Uterus (tissue), 4 donors: ENCODE results near the gene EGFLAM. TPM values are rescaled to one million over a fixed set of nuclear protein-coding genes. Genes with fewer than 3 reads are reported as not detected.

Source experiments
- DNase-seq, 2 donors: peaks; one replicate each; pipeline ENCODE4 v3.0.0-alpha.2; 2019 to 2020
- H3K27ac ChIP-seq, 2 donors: fragments of 200-600 bp; sonication (generic); 1 replicate in 1 of 2; 2 replicates in 1 of 2; pipeline ENCODE4 v1.5.1; 2016 to 2018
- H3K27me3 ChIP-seq, 2 donors: fragments of 200-600 bp; sonication (generic); one replicate each; pipeline ENCODE4 v1.5.1; 2018 to 2019; ENCODE audit warnings: control low read depth in 1 of 2
- H3K36me3 ChIP-seq, 2 donors: fragments of 200-600 bp; sonication (generic); one replicate each; pipeline ENCODE4 v1.5.1; 2019; ENCODE audit warnings: control low read depth in 1 of 2
- H3K4me1 ChIP-seq, 2 donors: fragments of 200-600 bp; sonication (generic); one replicate each; pipeline ENCODE4 v1.5.1; 2018 to 2019; ENCODE audit warnings: control low read depth in 1 of 2
- H3K4me3 ChIP-seq, 2 donors: fragments of 200-600 bp; sonication (generic); 1 replicate in 1 of 2; 2 replicates in 1 of 2; pipeline ENCODE4 v1.5.1; 2018 to 2019; ENCODE audit warnings: mild to moderate bottlenecking in 1 of 2
- H3K9me3 ChIP-seq, 2 donors: fragments of 200-600 bp; sonication (generic); one replicate each; pipeline ENCODE4 v1.5.1; 2019; ENCODE audit warnings: control low read depth in 1 of 2
- CTCF ChIP-seq, 4 experiments: fragments of 200-600 bp in 2 of 4; fragments of 450-650 bp in 2 of 4; sonication (generic) in 2 of 4; IDR thresholded peaks; one replicate each; pipeline ENCODE4 v1.5.1; 2016 to 2019; ENCODE audit warnings: antibody characterized with exemption in 4 of 4, mild to moderate bottlenecking in 2 of 4, moderate library complexity in 1 of 4
- POLR2A ChIP-seq, 2 donors: fragments of 450-650 bp; IDR thresholded peaks; one replicate each; pipeline ENCODE4 v1.6.1; 2016; ENCODE audit warnings: antibody characterized with exemption in 2 of 2, mild to moderate bottlenecking in 1 of 2, moderate library complexity in 1 of 2
- intact Hi-C: fragments of 100-400 bp; cut with DNase I; formaldehyde crosslinking; loops from one replicate; pipeline ENCODE4 v1.15.1; 2023; ENCODE audit warnings: low total_unique reads
- total RNA-seq, 4 donors: library from RNA; depleted of rRNA in 3 of 4; stranded (reverse); fragments of >200 nt in 3 of 4; gene quantifications; one replicate each; pipeline versions ENCODE4 v1.1.0 to v1.2.4, GENCODE V29; 2014 to 2023
- donor health status: DM: yes; HTN: yes; CAD: no.

The EGFLAM gene
- total RNA-seq, 4 donors from 2014 or later, result 0.26 to 16.8 (median 3.6) TPM

GRCh38 chr5:38479315-38479904 is 221.1 kb downstream of the EGFLAM start:
- TF ChIP-seq POLR2A (IDR thresholded peaks at IDR 0.05), result no peak
- TF ChIP-seq CTCF (IDR thresholded peaks at IDR 0.05), result no peak
- H3K9me3 ChIP-seq, result no peaks in the 10 kb centered on the region
- no peak overlapping the region for H3K27ac ChIP-seq

GRCh38 chr5:38483805-38484398 is 225.5 kb downstream of the EGFLAM start:
- Histone ChIP-seq H3K36me3 (no peaks in the 10 kb centered on the region), H3K4me1 (no peaks in the 10 kb centered on the region)

More at GRCh38 chr5:38479315-38479904, 221.1 kb downstream of the EGFLAM start:
- no peaks in the 10 kb centered on the region for H3K36me3 ChIP-seq
- intact Hi-C loops, result loop anchor here (10.0 kb wide), 1 partner anchor 65 kb away; no protein-coding TSS in a partner anchor
- H3K27me3 ChIP-seq, result no peaks in the 10 kb centered on the region
- H3K4me3 ChIP-seq, result no peak overlapping the region
- no peaks in the 10 kb centered on the region for H3K4me1 ChIP-seq
- DNase-seq, result no peak

GRCh38 chr5:38494175-38494574 is 235.8 kb downstream of the EGFLAM start:
- Histone ChIP-seq H3K9me3 (no peaks in the 10 kb centered on the region), H3K4me3 (no peak overlapping the region), H3K36me3 (no peaks in the 10 kb centered on the region), H3K27me3 (no peaks in the 10 kb centered on the region), H3K4me1 (no peaks in the 10 kb centered on the region), H3K27ac (no peak overlapping the region)
- DNase-seq, result no peak
- TF ChIP-seq CTCF (IDR thresholded peaks at IDR 0.05), result no peak
- no peak for TF ChIP-seq POLR2A (IDR thresholded peaks at IDR 0.05)
- intact Hi-C loops, result no loop called here

More at GRCh38 chr5:38483805-38484398, 225.5 kb downstream of the EGFLAM start:
- no peak for DNase-seq
- H3K27me3 ChIP-seq, result no peaks in the 10 kb centered on the region
- H3K4me3 ChIP-seq, result no peak overlapping the region
- no peak overlapping the region for H3K27ac ChIP-seq
- intact Hi-C loops, result no loop called here
- no peak for TF ChIP-seq POLR2A (IDR thresholded peaks at IDR 0.05)
- TF ChIP-seq CTCF (IDR thresholded peaks at IDR 0.05), result no peak
- H3K9me3 ChIP-seq, result no peaks in the 10 kb centered on the region

GRCh38 chr5:38494763-38495162 is 236.4 kb downstream of the EGFLAM start:
- Histone ChIP-seq H3K36me3 (no peaks in the 10 kb centered on the region), H3K27ac (no peak overlapping the region), H3K4me1 (no peaks in the 10 kb centered on the region), H3K9me3 (no peaks in the 10 kb centered on the region), H3K4me3 (no peak overlapping the region), H3K27me3 (no peaks in the 10 kb centered on the region)
- DNase-seq, result no peak
- intact Hi-C loops, result no loop called here
- TF ChIP-seq CTCF (IDR thresholded peaks at IDR 0.05) (no peak), POLR2A (IDR thresholded peaks at IDR 0.05) (no peak)

GRCh38 chr5:38497946-38498345 is 239.6 kb downstream of the EGFLAM start:
- H3K36me3 ChIP-seq, result no peaks in the 10 kb centered on the region
- no peak overlapping the region for H3K27ac ChIP-seq

More at GRCh38 chr5:38497946-38498345, 239.6 kb downstream of the EGFLAM start:
- Histone ChIP-seq H3K4me1 (no peaks in the 10 kb centered on the region), H3K27me3 (no peaks in the 10 kb centered on the region), H3K4me3 (no peak overlapping the region), H3K9me3 (no peaks in the 10 kb centered on the region)
- TF ChIP-seq POLR2A (IDR thresholded peaks at IDR 0.05) (no peak), CTCF (IDR thresholded peaks at IDR 0.05) (no peak)
- intact Hi-C loops, result no loop called here
- no peak for DNase-seq
